Measurements from ENCODE around the gene PEX14.

Gene PEX14

GRCh38 chr1:10637400-10637799 lies 162.7 kb downstream of the PEX14 start:
- DNase-seq: no peak

DNA sequence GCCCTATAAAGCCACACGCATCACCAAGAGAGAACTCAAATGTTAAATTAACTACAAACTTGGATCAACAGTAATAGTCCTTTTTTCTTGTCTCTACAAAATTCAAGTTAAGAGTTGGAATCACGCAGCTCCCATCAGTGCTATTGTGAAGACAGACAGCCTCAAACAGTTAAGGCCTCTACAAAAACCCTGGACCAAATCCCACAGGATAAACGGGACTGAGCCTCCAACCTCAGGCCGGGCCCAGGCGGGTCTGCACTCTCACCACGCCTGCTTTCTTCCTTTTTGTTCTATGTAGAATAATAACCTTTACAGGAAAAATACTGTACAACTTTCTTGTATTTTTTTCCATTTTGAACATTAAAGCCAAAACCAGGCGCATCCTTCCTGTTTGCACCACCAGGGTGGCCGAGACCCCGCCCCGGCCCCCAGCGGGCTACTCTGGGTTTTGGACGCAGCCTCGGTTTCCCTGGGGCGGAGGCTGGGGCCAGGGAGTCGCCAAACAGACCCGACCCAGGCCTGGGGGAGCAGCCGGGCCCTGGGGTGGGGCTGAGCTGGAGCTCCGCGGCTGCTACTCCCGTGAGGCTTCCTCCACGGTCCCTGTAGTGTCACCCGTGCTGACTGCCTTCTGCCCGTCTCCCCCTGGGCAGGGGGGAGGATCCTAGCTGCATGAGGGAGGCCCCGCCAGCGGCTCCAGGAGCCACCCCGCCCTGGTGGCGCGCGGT lies 163.2 kb downstream of the PEX14 start:
- DNase-seq: no peak

DNA sequence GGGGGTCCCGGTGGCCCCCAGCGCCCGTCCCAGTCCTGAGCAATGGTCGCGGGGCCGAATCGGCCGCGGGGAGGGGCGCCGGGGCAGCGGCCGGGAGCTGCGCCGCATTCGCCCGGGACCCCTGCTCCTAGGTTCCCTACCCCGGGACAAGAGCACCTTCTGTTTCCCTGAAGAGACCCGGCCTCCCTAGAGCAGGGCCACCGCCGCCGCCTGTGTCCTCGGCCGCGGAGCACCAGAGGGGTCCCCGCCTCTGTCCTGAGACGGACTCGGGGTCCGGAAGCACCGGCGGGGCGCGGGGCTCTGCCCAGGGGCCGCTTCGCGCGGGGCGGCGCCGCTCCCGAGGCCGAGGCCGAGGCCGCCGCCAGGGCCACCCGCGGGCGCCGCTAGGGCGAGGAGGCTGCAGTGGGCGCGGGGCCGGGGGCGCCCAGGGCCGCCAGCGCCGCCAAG lies 163.8 kb downstream of the PEX14 start:
- DNase-seq: no peak

DNA sequence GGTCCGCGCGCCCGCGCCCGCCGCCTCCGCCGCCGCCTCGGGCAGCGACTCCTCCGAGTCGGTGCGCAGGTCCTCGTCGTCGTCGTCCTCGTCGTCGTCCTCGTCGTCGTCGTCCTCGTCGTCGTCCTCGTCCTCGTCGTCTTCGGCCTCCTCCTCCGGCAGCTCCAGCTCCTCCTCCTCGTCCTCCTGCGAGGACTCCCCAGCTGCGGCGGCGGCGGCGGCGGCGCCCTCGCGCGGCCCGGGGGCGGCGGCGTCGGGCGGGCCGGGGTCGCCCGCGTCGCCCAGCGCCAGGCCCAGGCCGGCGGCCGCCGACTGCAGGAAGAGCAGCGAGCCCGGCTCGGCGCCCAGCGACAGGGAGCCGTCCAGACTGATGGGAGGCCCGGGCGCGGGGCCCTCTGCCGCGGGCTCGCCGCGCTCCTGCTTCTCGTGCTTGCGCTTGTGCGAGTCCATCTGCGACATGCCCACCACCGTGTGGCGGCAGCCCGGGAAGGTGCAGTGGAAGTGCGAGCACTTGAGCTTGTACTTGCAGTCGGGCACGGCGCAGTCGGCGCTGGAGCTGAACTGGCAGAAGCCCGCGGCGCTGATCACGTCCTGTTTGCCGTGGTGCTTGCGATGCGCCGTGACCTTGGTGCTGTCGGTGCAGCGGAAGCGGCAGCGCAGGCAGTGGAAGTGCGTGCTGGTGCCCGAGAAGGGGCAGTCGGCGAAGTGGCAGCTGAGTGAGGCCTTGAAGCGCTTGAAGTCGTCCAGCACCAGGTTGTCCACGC lies 164.4 kb downstream of the PEX14 start:
- DNase-seq: no peak

- DNase-seq: no peak
These were observed 165.2 kb downstream of the PEX14 start for GRCh38 chr1:10639775-10640578.

- DNase-seq: no peak
These were observed 166.2 kb downstream of the PEX14 start for GRCh38 chr1:10640843-10641553.

GRCh38 chr1:10641976-10642375 lies 167.2 kb downstream of the PEX14 start:
- DNase-seq: no peak

- no peak for DNase-seq
These were observed 167.8 kb downstream of the PEX14 start for GRCh38 chr1:10642403-10643080.

GRCh38 chr1:10643607-10644306 lies 169.0 kb downstream of the PEX14 start:
- no peak for DNase-seq

DNA sequence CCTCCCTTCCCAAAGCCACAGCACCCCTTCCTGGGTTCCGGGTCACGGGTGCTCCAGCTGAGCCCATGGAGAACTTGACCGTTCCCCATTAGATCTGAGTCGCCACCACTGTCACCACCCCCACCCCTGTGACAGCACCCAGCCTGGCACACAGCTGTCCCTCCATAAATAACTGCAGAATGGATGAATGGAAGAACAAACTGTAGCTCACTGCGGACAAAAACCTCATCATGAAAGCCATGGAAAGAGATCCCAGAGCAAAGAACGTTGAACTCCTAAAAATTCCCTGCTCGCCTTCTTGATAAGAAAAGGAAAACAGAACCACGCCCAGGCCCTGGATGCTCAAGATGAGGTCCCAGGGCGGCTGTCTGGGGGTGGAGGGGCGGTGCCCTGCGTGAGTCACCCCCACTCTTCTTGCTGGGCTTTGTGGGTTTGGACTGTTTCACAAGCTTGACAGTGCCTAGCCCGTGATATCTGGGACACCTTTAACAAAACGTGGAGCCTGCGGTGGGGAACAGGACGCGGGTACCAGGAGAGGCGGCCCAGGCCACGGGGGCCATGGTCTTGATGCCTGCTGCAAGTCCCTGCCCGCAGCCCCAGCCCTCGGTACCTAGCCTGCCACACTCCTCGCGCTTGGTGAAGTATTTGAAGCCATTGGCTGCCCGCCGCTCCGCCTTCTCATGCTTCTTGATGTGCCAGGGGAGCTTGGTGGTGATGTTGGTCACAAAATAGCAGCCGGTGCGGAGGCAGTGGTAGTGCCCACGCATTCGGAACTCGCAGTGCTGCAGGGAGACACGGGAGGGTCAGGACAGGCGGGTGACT lies 169.8 kb downstream of the PEX14 start:
- no peak for DNase-seq

DNA sequence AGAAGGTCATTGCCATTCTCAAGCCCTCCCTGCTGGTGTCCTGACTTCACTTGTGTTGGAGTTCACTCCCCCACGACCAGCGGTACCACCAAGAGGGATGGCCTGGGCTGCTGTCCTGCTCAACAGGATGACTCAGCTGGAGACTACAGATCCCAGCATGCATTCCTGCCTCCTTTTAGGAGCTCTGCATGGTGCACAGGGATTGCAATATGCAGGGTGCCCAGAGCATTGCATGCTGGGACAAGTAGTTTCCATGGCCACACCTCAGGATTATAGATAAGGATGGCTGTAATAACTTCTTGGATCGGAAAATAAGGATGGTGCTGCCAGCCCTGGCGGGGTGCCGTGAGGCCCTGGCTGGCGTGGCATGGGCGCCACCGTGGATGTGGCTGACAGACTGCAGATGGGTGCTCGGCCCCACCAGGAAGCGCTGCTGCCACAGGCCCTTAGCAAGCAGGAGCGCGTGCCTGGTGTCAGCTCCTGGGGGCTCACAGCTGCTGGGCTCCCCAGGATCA lies 171.7 kb downstream of the PEX14 start:
- DNase-seq: no peak

- DNase-seq: no peak
These were observed 172.8 kb downstream of the PEX14 start for GRCh38 chr1:10647414-10648170.

DNA sequence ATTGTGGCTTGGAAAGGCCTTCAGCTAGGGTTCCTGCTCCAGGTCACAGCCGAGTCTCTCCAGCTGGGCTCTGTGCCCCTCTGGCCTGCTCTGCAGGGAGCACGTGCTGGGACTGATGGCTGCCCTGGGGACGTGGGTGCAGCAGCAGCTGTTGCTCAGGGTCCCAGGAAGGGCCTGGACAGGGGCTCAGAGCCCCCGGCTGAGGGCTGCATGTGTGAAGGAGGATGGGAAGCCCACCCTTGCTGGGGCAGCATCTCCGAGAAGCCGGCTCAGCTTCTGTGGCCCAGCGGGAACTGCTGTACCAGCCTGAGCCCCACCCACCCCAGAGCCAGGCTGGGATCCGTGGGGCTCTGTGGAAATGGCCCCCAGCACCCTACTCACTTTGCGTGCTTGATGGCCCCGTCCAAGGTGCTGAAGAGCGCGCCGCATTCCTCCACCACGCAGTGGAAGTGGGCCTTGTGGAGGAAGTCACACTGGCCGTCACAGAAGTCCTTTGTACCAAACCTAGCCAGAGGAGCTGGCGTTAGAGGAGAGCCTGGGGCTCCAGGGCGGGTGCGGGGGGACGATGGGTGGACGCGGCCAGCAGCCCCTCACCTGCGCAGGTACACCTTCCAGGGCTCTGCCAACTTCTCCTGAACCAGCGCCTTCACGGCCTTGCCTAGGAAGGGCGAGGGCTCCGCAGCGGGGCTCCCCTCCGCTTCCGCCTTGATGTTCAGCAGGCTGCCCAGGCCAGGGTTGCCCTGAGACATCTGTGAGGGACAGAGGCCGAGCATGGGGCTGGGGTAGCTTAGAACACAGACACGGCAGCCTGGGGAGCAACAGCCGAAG lies 174.2 kb downstream of the PEX14 start:
- DNase-seq: no peak

GRCh38 chr1:10649517-10650201 lies 174.9 kb downstream of the PEX14 start:
- DNase-seq: no peak

GRCh38 chr1:10650556-10651388 lies 176.0 kb downstream of the PEX14 start:
- no peak for DNase-seq

- DNase-seq: no peak
These were observed 176.6 kb downstream of the PEX14 start for GRCh38 chr1:10651389-10651766.

DNA sequence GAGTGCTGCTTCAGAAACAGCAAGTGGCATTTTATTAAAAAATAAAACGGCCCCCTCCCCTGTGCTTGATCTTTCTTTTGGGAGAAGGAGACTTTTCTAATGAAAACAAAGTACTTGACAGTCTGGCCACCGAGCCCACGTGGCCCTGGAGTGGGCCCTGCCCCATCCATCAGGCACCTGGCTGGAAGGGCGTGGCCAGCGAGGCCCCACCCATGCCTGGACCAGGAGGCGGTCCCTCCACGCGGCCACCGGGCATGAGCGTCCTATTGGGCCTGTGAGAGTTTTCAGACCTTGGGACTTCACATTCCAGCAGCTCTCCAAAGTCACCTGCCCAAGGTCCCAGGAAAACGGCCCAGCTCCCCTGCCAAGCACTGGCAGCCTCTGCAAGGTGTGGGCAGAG lies 177.0 kb downstream of the PEX14 start:
- DNase-seq: no peak
